Prostate gland (tissue), 2 donors: ENCODE results near the gene THSD7A. TPM values are rescaled to one million over a fixed set of nuclear protein-coding genes. Genes with fewer than 3 reads are reported as not detected.

Experiments used
- DNase-seq: peaks from one replicate; pipeline ENCODE4 v3.0.0-alpha.2; 2019; ENCODE audit warnings: low spot score
- H3K27ac ChIP-seq, 2 donors: fragments of 200-600 bp; sonication (generic); 2 replicates each; pipeline ENCODE4 v1.5.1; 2017 to 2019
- H3K27me3 ChIP-seq: fragments of 200-600 bp; sonication (generic); replicated peaks from 2 replicates; pipeline ENCODE4 v1.5.1; 2019; ENCODE audit not compliant: insufficient read depth
- H3K36me3 ChIP-seq, 2 donors: fragments of 200-600 bp; sonication (generic); 1 replicate in 1 of 2; 2 replicates in 1 of 2; pipeline versions ENCODE4 v1.5.1 to v1.8.1; 2017 to 2019
- H3K4me1 ChIP-seq: fragments of 200-600 bp; sonication (generic); replicated peaks from 2 replicates; pipeline ENCODE4 v1.5.1; 2019
- H3K4me3 ChIP-seq, 2 donors: fragments of 200-600 bp; sonication (generic); 2 replicates each; pipeline ENCODE4 v1.5.1; 2017 to 2019
- H3K9me3 ChIP-seq: fragments of 200-600 bp; sonication (generic); 2 replicates; pipeline ENCODE4 v1.5.1; 2017
- CTCF ChIP-seq, 4 experiments: fragments of 200-600 bp in 2 of 4; fragments of 450-650 bp in 2 of 4; sonication (generic) in 2 of 4; IDR thresholded peaks; 1 replicate in 3 of 4; 2 replicates in 1 of 4; pipeline ENCODE4 v1.5.1; 2016 to 2019; ENCODE audit warnings: antibody characterized with exemption in 4 of 4, mild to moderate bottlenecking in 2 of 4, moderate library complexity in 2 of 4
- POLR2A ChIP-seq: fragments of 450-650 bp; IDR thresholded peaks from one replicate; pipeline ENCODE4 v1.6.1; 2016; ENCODE audit warnings: antibody characterized with exemption, mild to moderate bottlenecking
- POLR2AphosphoS5 ChIP-seq: sonication (generic); formaldehyde crosslinking; IDR thresholded peaks from one replicate; pipeline ENCODE4 v1.6.1; 2017; ENCODE audit warnings: antibody characterized with exemption
- WGBS: methylation state at CpG from one replicate; pipeline ENCODE4 v1.1.5; 2018; 5-methylcytosine and 5-hydroxymethylcytosine counted together
- intact Hi-C: fragments of 100-400 bp; cut with DNase I; formaldehyde crosslinking; loops from one replicate; pipeline ENCODE4 v1.14.2; 2022
- total RNA-seq, 2 donors: library from RNA; depleted of rRNA; stranded (reverse); fragments of >200 nt; gene quantifications; one replicate each; pipeline ENCODE4 v1.1.0, GENCODE V29; 2016

Gene THSD7A
- total RNA-seq, 2 donors from 2014 or later: 3.1 to 9.9 TPM

DNA sequence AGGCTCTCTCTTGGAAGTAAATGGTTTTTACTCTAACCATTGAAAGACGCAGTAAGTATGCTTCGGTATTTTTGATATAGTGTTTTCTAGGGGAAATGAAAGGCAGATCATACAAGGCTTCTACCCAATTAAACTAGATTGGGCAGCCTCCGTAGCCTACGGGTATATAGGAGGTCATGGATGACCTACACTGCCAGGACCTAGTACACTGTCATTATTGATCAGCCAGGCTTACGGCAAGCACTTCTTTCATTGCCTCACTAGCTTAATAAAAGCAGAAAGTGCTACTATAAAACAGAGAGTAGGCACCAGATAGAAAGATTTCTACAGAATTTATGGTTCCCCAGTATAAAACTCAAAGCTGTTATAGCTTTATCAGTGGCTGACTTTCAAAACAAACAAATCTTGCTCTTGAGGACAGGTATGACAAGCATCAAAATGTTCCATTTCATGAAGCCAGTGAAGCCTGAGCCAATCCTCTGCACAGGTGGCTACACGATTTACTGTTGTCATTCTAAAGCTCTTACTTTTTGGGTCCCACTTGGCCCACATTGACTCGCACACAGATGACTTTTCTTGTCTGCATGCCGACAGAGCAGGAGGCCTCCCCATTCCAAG, 358.1 kb downstream of the THSD7A start:
- no peaks in the 10 kb centered on the region for H3K4me1 ChIP-seq
- H3K4me3 ChIP-seq: no peak overlapping the region
- H3K36me3 ChIP-seq: no peaks in the 10 kb centered on the region
- no peaks in the 10 kb centered on the region for H3K27me3 ChIP-seq
- intact Hi-C loops: no loop called here
- no peak for DNase-seq
- TF ChIP-seq POLR2A (no peak), CTCF (IDR thresholded peaks at IDR 0.05) (no peak), POLR2AphosphoS5 (no peak)
- H3K27ac ChIP-seq: no peak overlapping the region
- no peaks in the 10 kb centered on the region for H3K9me3 ChIP-seq
- WGBS: 84% methylated on average over 8 of the region's 8 CpGs

DNA sequence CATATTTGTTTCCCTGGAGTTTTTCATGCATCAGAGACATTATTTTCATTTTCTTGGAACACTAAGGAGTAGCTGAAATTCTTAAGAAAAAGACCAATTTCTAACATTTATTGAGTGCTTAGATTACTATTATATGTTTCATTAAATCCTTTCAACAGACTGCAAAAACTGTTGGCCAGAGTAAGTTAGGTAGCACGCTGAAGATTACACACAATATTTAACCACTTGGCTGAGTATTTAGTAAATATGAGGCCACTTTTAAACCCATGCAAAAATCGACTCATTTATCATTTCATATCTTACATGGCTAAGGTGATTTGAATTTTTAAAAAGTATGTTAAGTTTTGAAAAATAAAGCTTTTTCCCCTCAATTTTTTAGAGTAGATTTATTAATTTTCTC, 358.8 kb downstream of the THSD7A start:
- H3K36me3 ChIP-seq: no peaks in the 10 kb centered on the region
- whole genome bisulfite sequencing: 80% methylated on average over 2 of the region's 2 CpGs

GRCh38 chr7:11472646-11473045, 359.4 kb downstream of the THSD7A start:
- H3K4me3 ChIP-seq: no peak overlapping the region
- intact Hi-C loops: no loop called here
- TF ChIP-seq POLR2A (no peak), CTCF (IDR thresholded peaks at IDR 0.05) (no peak), POLR2AphosphoS5 (no peak)
- no peaks in the 10 kb centered on the region for H3K9me3 ChIP-seq
- whole genome bisulfite sequencing: 73% methylated on average over 4 of the region's 4 CpGs
- no peak for DNase-seq
- H3K4me1 ChIP-seq: no peaks in the 10 kb centered on the region
- H3K36me3 ChIP-seq: no peaks in the 10 kb centered on the region
- H3K27ac ChIP-seq: no peak overlapping the region
- H3K27me3 ChIP-seq: no peaks in the 10 kb centered on the region

More for the DNA sequence above, 358.8 kb downstream of the THSD7A start:
- H3K27ac ChIP-seq: no peak overlapping the region
- no peak overlapping the region for H3K4me3 ChIP-seq
- H3K9me3 ChIP-seq: no peaks in the 10 kb centered on the region
- intact Hi-C loops: no loop called here
- TF ChIP-seq POLR2AphosphoS5 (no peak), POLR2A (no peak), CTCF (IDR thresholded peaks at IDR 0.05) (no peak)
- no peaks in the 10 kb centered on the region for H3K4me1 ChIP-seq
- DNase-seq: no peak
- no peaks in the 10 kb centered on the region for H3K27me3 ChIP-seq

DNA sequence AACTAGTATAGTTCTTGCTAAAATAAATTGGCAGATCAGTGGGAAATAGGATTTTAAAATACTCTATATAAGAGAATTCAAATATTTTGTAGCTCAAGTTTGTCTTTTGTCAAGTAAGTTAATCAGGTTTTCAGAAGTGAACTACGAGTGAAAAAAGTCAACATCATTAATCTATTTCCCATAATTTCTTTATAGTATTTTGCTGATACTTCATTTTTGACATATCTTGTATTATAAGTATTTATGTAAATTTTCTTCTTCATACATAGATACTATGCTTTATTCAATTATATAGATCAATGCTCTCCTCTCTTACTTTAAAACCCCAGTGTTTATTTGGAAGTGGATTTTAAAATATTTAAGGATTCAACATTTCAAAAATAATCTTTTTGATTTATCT, 360.7 kb downstream of the THSD7A start:
- intact Hi-C loops: no loop called here
- no peak overlapping the region for H3K27ac ChIP-seq
- TF ChIP-seq POLR2A (no peak), CTCF (IDR thresholded peaks at IDR 0.05) (no peak)

GRCh38 chr7:11469028-11469745, 362.8 kb downstream of the THSD7A start:
- Histone ChIP-seq H3K27ac (no peak overlapping the region), H3K36me3 (no peaks in the 10 kb centered on the region), H3K27me3 (no peaks in the 10 kb centered on the region), H3K4me3 (no peak overlapping the region), H3K9me3 (no peaks in the 10 kb centered on the region), H3K4me1 (no peaks in the 10 kb centered on the region)
- intact Hi-C loops: no loop called here
- 43% methylated on average over 3 of the region's 3 CpGs for WGBS
- no peak for DNase-seq
- no peak for TF ChIP-seq POLR2A
- no peak for TF ChIP-seq CTCF (IDR thresholded peaks at IDR 0.05)
- TF ChIP-seq POLR2AphosphoS5: no peak

More for the DNA sequence above, 360.7 kb downstream of the THSD7A start:
- H3K27me3 ChIP-seq: no peaks in the 10 kb centered on the region
- H3K36me3 ChIP-seq: no peaks in the 10 kb centered on the region
- no peaks in the 10 kb centered on the region for H3K9me3 ChIP-seq
- WGBS: 90% methylated on average over 1 of the region's 1 CpG
- H3K4me3 ChIP-seq: no peak overlapping the region
- DNase-seq: no peak
- no peaks in the 10 kb centered on the region for H3K4me1 ChIP-seq
